GM23248 (cell line): ENCODE measurements around the gene CELF1. TPM values are rescaled to one million over a fixed set of nuclear protein-coding genes. Genes with fewer than 3 reads are reported as not detected.

ENCODE experiments used
- DNase-seq: peaks from one replicate; pipeline ENCODE4 v3.0.0-alpha.2; 2015
- H2AFZ ChIP-seq: fragments of 200-600 bp; sonication (generic); 2 replicates; pipeline ENCODE4 v1.6.1; 2016; ENCODE audit warnings: antibody characterized with exemption
- H3F3A ChIP-seq: fragments of 200-600 bp; sonication (generic); 2 replicates; pipeline ENCODE4 v1.6.1; 2016; ENCODE audit warnings: mild to moderate bottlenecking, antibody characterized with exemption, mixed run types; ENCODE audit not compliant: insufficient read depth
- H3K27ac ChIP-seq: fragments of 200-600 bp; sonication (generic); 2 replicates; pipeline ENCODE4 v1.5.1; 2016; ENCODE audit warnings: mild to moderate bottlenecking
- H3K27me3 ChIP-seq: fragments of 200-600 bp; sonication (generic); replicated peaks from 2 replicates; pipeline ENCODE4 v1.6.1; 2016; ENCODE audit warnings: mild to moderate bottlenecking; ENCODE audit not compliant: insufficient read depth
- H3K36me3 ChIP-seq: fragments of 200-600 bp; sonication (generic); 2 replicates; pipeline ENCODE4 v1.6.1; 2016; ENCODE audit warnings: low read depth, mild to moderate bottlenecking
- H3K4me1 ChIP-seq: fragments of 200-600 bp; sonication (generic); 2 replicates; pipeline ENCODE4 v1.6.1; 2016; ENCODE audit warnings: mild to moderate bottlenecking; ENCODE audit not compliant: insufficient read depth
- H3K4me2 ChIP-seq: fragments of 200-600 bp; sonication (generic); one replicate; pipeline ENCODE4 v1.6.1; 2016; ENCODE audit warnings: mild to moderate bottlenecking; ENCODE audit not compliant: unreplicated experiment
- H3K4me3 ChIP-seq: fragments of 200-600 bp; sonication (generic); 2 replicates; pipeline ENCODE4 v1.5.1; 2016; ENCODE audit warnings: mild to moderate bottlenecking
- H3K79me2 ChIP-seq: fragments of 200-600 bp; sonication (generic); 2 replicates; pipeline ENCODE4 v1.6.1; 2016; ENCODE audit warnings: mild to moderate bottlenecking; ENCODE audit not compliant: insufficient read depth
- H3K9ac ChIP-seq: fragments of 200-600 bp; sonication (generic); 2 replicates; pipeline ENCODE4 v1.6.1; 2016; ENCODE audit warnings: mild to moderate bottlenecking
- H3K9me2 ChIP-seq: fragments of 200-600 bp; sonication (generic); 2 replicates; pipeline ENCODE4 v1.6.1; 2016; ENCODE audit warnings: mixed run types, mild to moderate bottlenecking, moderate library complexity; ENCODE audit not compliant: insufficient read depth
- H3K9me3 ChIP-seq: fragments of 200-600 bp; sonication (generic); one replicate; pipeline ENCODE4 v1.6.1; 2017; ENCODE audit warnings: low read depth
- H4K20me1 ChIP-seq: fragments of 200-600 bp; sonication (generic); 2 replicates; pipeline ENCODE4 v1.6.0; 2016; ENCODE audit not compliant: insufficient read depth
- EZH2 ChIP-seq: fragments of 200-600 bp; sonication (generic); IDR thresholded peaks from 2 replicates; pipeline ENCODE4 v1.6.1; 2018; ENCODE audit warnings: antibody characterized with exemption, mild to moderate bottlenecking; ENCODE audit not compliant: insufficient read depth, poor library complexity, severe bottlenecking
- EZH2phosphoT487 ChIP-seq: fragments of 200-600 bp; sonication (generic); IDR thresholded peaks from 2 replicates; pipeline ENCODE4 v1.6.1; 2018; ENCODE audit warnings: antibody characterized with exemption, moderate library complexity, mild to moderate bottlenecking, low read depth; ENCODE audit not compliant: insufficient read depth
- WGBS, 2 experiments: methylation state at CpG; one replicate each; pipeline ENCODE4 v1.1.6; 2015 to 2017; ENCODE audit warnings: low lambda C conversion rate in 2 of 2, low coverage in 1 of 2; ENCODE audit errors: missing lambda C conversion rate in 2 of 2; 5-methylcytosine and 5-hydroxymethylcytosine counted together
- in situ Hi-C: fragments of 300-500 bp; cut with MboI; formaldehyde crosslinking; loops from 2 replicates; pipeline ENCODE4 v1.15.0; 2020
- polyA plus RNA-seq: library from polyadenylated mRNA; unstranded; fragments of >200 nt; fragmentation: Nextera tagmentation; extraction: Ambion mirVana; gene quantifications from 2 replicates; pipeline ENCODE4 v1.2.1, GENCODE V29; 2016
- total RNA-seq: library from RNA; depleted of rRNA; stranded (reverse); fragments of >200 nt; shearing (Covaris generic); gene quantifications from 2 replicates; pipeline ENCODE4 v1.2.3, GENCODE V29; 2014

CELF1 gene
- total and polyA plus RNA-seq, 2 experiments from 2014 or later: 51.7 to 70.9 TPM

DNA sequence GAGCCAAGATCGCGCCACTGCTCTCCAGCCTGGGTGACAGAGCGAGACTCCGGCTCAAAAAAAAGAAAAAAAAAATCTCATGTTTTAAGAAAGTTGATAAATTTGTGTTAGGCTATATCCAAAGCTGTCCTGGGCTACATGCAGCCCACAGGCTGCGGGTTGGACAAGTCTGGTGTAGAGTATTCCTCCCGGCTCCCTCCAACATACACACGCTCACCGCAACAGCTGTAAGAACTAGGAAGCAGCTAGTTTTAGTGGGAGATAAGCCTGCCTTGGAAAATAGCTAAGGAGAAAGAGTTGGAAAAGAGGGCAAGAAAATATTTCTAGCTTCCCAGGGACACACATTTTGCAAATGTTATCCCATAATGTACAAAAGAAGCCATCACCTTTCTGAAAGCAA is 46.6 kb downstream of the CELF1 start:
- H3K9me2 ChIP-seq: no peaks in the 10 kb centered on the region
- no peaks in the 10 kb centered on the region for H3K9me3 ChIP-seq
- peaks cover 37% of the 10 kb centered on the region for H4K20me1 ChIP-seq
- in situ Hi-C loops: no loop called here
- H3F3A ChIP-seq: peaks cover 17% of the 10 kb centered on the region; the same call in 1 of the 2 replicates
- WGBS, 2 experiments: 86 to 95% methylated on average over 8 of the region's 8 CpGs
- peaks cover 26% of the 10 kb centered on the region for H3K4me1 ChIP-seq
- peaks cover 100% of the 10 kb centered on the region for H3K79me2 ChIP-seq
- H2AFZ ChIP-seq: no peak overlapping the region
- no peak for DNase-seq
- TF ChIP-seq EZH2 (no peak), EZH2phosphoT487 (no peak)
- no peaks in the 10 kb centered on the region for H3K36me3 ChIP-seq
- peak overlapping the region; percentile 15; the same call in 1 of the 2 replicates for H3K4me3 ChIP-seq
- H3K9ac ChIP-seq: no peak overlapping the region
- H3K4me2 ChIP-seq: peak overlapping the region; percentile 65
- peak overlapping the region; percentile 48 for H3K27ac ChIP-seq
- no peaks in the 10 kb centered on the region for H3K27me3 ChIP-seq

DNA sequence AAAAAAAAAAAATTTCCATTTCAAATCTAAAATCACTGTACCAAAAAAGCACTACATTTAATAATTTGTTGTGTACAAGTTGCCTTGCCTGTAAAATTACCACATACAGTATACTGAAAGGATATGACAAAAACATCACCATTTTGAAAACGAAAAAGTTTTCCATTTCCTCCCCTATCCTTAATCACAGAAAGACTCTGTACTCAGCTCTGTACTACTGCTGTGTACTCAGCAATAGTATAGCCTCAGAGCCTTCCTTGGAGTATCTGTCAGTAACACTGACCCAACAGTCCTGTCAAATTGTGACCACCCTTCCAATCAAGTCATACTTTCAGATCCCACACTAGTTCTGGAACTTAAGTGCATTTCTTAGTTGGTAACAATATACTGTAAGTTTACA is 48.0 kb downstream of the CELF1 start:
- no peaks in the 10 kb centered on the region for H3K9me2 ChIP-seq
- 61 to 63% methylated on average over 1 of the region's 1 CpG for WGBS, 2 experiments
- H3K9ac ChIP-seq: no peak overlapping the region
- H3K79me2 ChIP-seq: peaks cover 100% of the 10 kb centered on the region
- H3K27me3 ChIP-seq: no peaks in the 10 kb centered on the region
- in situ Hi-C loops: no loop called here
- peaks cover 21% of the 10 kb centered on the region for H3K4me1 ChIP-seq
- no peak overlapping the region for H2AFZ ChIP-seq
- TF ChIP-seq EZH2 (no peak), EZH2phosphoT487 (no peak)
- H3K36me3 ChIP-seq: no peaks in the 10 kb centered on the region
- peaks cover 39% of the 10 kb centered on the region for H4K20me1 ChIP-seq
- H3K4me3 ChIP-seq: no peak overlapping the region
- H3K9me3 ChIP-seq: no peaks in the 10 kb centered on the region
- peaks cover 17% of the 10 kb centered on the region; the same call in 1 of the 2 replicates for H3F3A ChIP-seq
- no peak overlapping the region for H3K27ac ChIP-seq
- no peak for DNase-seq
- no peak overlapping the region for H3K4me2 ChIP-seq

- Histone ChIP-seq H3K9me3 (no peaks in the 10 kb centered on the region), H3F3A (peaks cover 17% of the 10 kb centered on the region; the same call in 1 of the 2 replicates), H3K36me3 (no peaks in the 10 kb centered on the region), H3K4me1 (peaks cover 17% of the 10 kb centered on the region), H3K27ac (no peak overlapping the region), H3K9ac (no peak overlapping the region), H4K20me1 (peaks cover 34% of the 10 kb centered on the region), H2AFZ (no peak overlapping the region), H3K79me2 (peaks cover 100% of the 10 kb centered on the region), H3K9me2 (no peaks in the 10 kb centered on the region), H3K4me2 (no peak overlapping the region), H3K27me3 (no peaks in the 10 kb centered on the region), H3K4me3 (no peak overlapping the region)
- TF ChIP-seq EZH2phosphoT487 (no peak), EZH2 (no peak)
- in situ Hi-C loops: no loop called here
- no peak for DNase-seq
These were observed 49.7 kb downstream of the CELF1 start for GRCh38 chr11:47503227-47503626.

- in situ Hi-C loops: no loop called here
- H3F3A ChIP-seq: peaks cover 17% of the 10 kb centered on the region; the same call in 1 of the 2 replicates
- DNase-seq: no peak
- H3K27me3 ChIP-seq: no peaks in the 10 kb centered on the region
- H3K4me1 ChIP-seq: peaks cover 17% of the 10 kb centered on the region
- no peak for TF ChIP-seq EZH2phosphoT487
- no peak for TF ChIP-seq EZH2
- peaks cover 100% of the 10 kb centered on the region for H3K79me2 ChIP-seq
- no peaks in the 10 kb centered on the region for H3K9me3 ChIP-seq
- H3K9ac ChIP-seq: no peak overlapping the region
- peaks cover 29% of the 10 kb centered on the region for H4K20me1 ChIP-seq
- no peak overlapping the region for H3K27ac ChIP-seq
- WGBS, 2 experiments: 99 to 100% methylated on average over 3 of the region's 3 CpGs
- H3K4me2 ChIP-seq: no peak overlapping the region
- H3K4me3 ChIP-seq: no peak overlapping the region
- no peaks in the 10 kb centered on the region for H3K36me3 ChIP-seq
- H2AFZ ChIP-seq: no peak overlapping the region
- no peaks in the 10 kb centered on the region for H3K9me2 ChIP-seq
These were observed 50.2 kb downstream of the CELF1 start for GRCh38 chr11:47502767-47503166.

DNA sequence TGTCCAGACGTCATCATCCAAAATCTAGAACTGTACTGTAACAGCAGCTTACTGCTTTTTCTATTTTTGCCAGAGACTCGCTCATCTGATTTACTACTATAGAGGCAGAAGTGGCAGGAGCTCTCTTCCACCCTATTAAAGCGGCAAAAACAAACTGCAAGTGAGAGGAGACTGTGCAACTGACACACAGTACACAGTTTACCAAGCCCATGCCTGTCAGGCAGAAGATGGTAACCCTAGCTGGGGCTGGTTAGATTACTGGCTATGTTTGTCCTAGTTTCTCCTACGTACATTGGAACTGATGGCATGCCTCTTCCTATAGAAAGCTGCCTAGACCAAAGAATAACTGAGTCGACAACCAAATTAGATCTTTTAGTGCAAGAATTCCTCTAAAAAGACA is 51.8 kb downstream of the CELF1 start:
- WGBS, 2 experiments: 92 to 94% methylated on average over 5 of the region's 5 CpGs
- H3F3A ChIP-seq: peaks cover 12% of the 10 kb centered on the region; the same call in 1 of the 2 replicates

More for the DNA sequence above, 51.8 kb downstream of the CELF1 start:
- Histone ChIP-seq H4K20me1 (peaks cover 22% of the 10 kb centered on the region), H3K9me2 (no peaks in the 10 kb centered on the region), H3K4me1 (peaks cover 6% of the 10 kb centered on the region), H3K9me3 (no peaks in the 10 kb centered on the region), H2AFZ (no peak overlapping the region), H3K27me3 (no peaks in the 10 kb centered on the region), H3K9ac (no peak overlapping the region), H3K4me2 (no peak overlapping the region), H3K27ac (no peak overlapping the region), H3K79me2 (peaks cover 100% of the 10 kb centered on the region), H3K36me3 (no peaks in the 10 kb centered on the region), H3K4me3 (no peak overlapping the region)
- no peak for DNase-seq
- in situ Hi-C loops: no loop called here
- TF ChIP-seq EZH2 (no peak), EZH2phosphoT487 (no peak)
